Ramos (cell line): ENCODE data around the gene DHRS13.
"Not testable (repeated sequence)": the region's sequence is repeated elsewhere in the genome, so short reads cannot be mapped to it uniquely, and the experiment has no call there.

ENCODE experiments used
- in situ Hi-C: fragments of 300-500 bp; cut with MboI; formaldehyde crosslinking; loops from one replicate; pipeline ENCODE4 v1.14.3; 2022; ENCODE audit warnings: low sequenced_read_pairs; ENCODE audit not compliant: unreplicated experiment

DHRS13 gene

DNA sequence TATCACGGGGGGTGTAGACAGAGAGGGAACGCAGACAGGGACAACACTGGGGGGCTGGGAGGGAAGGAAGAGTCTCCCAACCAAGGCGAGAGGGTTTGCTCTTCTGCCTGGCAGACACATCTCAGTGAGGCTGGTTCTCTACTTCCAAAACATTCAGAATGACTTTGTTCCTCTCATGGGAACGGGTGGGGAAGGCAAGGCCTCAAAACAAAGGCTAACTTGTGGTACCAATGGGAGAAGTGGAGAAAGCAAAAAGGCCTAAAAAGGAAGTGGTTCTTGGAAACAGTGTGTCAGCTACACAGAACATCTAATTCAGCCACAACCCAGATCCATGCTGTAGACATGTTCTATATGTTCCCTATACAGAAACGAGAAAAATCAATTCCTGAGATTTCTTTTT, 12.9 kb downstream of the DHRS13 start:
- in situ Hi-C loops = loop anchor here (5.0 kb wide), 1 partner anchor 33 kb away; the partner anchor contains the start of gene ERAL1

DNA sequence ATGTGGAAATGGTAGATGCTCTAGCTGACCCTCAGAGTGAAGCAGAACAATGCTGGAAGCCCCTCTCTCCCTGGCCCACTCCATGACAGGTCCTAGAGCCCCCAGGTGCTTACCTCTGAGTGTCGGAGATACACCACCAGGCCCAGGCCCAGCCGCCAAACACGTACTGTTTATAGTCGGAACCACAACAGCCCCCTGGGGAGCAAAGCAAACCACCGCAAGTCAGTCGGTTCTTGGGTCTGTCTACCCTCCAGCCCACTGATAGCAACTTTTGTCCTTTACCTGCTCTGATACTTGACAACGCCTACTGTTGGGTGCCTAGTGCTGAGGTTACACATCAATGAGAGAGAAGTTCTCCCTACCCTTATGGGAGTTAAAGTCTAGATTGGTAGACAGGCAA, 14.0 kb downstream of the DHRS13 start:
- in situ Hi-C loops = no loop called here

DNA sequence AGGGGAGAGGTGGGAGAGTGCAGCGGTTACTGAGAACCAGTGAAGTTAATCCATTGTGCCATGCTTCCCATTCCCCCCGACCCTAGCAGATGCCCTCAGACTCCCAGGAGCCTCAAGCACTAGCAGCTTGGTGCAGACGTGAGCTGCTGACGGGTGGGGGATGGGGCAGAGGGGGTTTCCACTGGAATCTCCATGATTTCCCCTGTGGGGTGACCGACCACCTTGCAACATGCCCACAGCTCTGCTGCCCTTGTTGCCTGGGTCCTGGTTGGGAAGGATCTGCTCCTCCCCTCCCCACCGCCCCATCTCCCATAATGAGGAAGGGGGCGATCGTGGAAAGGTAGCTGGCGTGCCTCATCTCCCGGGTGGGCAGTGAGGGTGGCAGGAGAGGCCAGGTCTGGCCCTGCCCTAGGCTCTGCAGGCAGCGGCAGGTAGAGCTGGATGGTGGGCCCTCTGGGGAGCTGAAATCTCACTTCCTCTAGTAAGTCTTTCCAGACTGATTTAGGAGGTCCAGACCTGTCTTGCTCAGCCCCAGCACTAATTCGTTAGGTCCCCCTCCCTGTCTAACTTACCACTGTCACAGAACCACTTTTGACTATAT, 14.9 kb downstream of the DHRS13 start:
- in situ Hi-C loops = no loop called here

DNA sequence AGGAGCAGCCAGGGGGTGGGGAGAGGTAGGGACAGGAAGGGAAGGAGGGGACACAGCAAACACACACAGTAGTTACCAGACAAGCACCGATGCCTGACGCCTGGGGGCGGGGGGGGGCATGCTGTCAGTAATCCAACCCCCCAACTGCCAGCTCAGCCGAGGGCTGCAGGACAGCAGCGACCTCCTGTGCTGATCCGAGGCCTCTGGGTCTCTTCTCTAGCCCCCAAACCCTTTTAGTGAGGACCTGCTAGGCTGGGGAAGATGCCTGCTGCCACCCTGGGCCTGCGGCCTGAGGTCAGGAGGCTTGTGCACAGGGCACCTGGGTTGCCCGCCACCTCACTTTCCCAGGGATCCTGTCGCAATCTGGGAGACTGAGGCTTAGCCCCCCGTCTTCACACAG, 16.9 kb downstream of the DHRS13 start:
- in situ Hi-C loops = no loop called here

DNA sequence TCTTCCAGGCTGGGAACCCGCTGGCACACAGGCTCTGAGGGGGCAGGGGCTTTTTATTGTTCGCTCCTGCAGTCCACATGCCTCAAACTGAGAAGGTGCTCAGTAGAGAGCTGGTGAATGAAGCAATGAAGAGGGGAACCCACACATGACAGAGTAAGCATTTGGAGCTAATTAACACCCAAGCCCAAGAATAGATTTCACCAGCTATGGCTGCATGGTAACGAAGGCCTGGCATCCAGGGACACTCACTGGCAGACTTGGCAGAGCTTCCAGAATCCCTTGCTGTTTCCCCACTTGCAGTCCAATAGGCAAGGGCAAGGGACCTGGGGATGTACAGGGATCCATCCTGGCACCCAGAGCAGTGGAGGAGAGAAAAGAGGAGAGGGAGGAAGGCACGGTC, 17.5 kb downstream of the DHRS13 start:
- in situ Hi-C loops = no loop called here

DNA sequence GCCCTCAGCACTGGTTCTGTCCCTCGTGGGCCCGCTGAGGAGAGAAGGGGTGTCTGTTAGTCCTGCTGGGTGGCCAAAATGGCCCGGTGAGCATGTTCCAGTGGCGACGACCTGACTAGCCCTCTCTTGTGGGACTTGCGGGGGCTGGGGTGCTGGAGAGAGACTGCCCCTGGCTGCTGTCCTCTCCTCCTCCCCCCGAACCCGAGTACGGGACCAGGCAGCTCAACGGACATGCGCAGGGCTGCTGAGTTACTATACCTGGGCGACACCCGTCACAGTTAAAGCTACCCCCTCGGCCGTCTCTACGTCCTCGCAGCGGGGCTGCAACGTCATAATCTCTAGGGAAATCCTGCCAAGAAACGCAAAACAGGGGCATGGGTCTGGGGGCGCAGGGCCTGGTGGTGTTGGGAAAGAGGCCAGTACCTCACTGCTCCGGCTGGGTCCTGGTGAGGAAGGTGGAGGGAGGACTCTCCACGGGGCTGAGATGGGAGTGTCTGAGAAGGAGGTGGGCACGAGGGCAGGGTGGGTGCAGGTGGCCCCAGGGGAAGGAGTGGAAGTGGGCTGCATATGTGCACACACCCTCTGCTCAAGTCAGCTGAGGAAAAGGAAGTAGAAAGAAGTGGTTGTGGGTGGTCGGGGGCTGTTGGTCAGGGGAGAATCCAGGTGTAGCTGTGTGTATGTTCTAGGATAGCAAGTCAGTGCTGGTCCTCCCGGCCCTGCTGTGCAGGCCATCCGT, 18.7 kb downstream of the DHRS13 start:
- in situ Hi-C loops = no loop called here

DNA sequence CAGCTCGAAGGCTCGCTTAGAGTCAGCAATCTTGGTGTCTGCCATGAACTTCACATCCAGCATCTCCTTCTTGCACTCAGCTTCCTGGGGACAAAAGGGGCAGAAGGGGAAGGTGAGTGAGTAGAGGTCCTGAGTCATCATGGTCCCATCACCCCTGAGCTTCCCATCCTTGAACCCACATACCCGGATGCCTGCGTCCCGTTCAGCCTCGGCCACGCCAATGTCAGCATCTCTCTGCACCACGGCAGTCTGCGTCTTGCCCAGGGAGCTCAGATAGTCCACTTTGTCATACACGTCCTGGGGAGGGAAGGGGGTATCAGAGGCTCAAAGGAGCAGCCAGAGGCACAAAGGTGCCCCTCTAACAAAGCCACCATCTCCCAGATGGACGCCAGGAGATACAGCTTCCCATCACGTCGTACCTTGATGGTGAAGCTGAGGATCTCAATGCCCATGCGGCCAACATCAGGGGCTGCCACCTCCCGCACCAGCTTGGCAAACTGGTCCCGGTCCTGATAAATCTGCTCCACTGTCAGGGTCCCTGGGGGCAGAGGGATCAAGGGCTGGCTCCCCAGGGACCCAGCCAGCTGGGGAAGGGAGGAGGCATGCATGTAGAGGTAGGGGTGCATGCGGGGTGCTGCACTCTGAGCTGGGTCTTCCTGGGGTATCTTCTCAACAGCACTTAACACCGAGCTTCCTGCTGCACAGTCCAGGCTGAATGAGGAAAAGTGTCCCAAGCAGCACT, 20.6 kb downstream of the DHRS13 start:
- in situ Hi-C loops = no loop called here

DNA sequence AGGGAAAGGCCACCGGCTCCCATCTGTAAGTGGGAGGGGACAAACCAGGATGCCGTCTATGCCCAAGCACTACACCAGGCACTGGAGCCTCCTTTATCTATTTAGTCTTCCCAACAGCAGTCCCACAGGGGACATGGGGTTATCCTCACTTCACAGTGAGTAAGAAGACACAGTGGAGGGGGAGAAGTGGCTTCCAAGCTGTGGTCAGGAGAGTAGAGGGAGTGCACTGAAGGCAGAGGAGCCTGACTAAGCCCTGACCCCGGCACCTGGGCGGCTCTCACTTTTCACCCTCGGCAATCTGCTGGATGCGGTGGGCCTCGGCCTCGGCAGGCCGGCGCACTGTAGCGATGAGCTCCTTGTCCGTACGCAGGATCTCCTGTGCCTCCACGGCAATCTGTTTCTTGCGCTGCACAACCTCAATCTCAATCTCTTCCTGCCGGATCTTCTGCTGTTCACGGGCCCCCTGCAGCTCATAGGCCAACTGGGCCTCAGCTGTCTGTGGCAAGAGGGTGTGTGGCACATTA, 21.3 kb downstream of the DHRS13 start:
- in situ Hi-C loops = no loop called here

DNA sequence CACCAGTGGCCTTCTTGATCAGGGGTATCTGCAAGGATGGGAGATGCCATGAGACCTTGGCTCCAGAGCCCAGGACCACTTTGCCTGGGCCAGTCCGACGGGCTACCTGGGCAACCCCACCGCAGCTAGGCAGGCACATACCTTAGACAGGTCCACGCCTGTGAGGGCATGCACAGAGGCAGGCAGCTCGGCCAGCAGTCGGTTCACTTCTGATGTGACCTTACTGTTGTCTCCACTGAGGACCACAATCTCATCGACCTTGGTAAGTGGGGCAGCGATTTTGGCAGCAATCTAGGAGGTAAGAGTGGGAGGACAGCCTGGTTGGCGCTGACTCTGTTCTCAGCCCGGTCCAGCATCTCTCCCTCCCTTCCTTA, 22.3 kb downstream of the DHRS13 start:
- in situ Hi-C loops = no loop called here

DNA sequence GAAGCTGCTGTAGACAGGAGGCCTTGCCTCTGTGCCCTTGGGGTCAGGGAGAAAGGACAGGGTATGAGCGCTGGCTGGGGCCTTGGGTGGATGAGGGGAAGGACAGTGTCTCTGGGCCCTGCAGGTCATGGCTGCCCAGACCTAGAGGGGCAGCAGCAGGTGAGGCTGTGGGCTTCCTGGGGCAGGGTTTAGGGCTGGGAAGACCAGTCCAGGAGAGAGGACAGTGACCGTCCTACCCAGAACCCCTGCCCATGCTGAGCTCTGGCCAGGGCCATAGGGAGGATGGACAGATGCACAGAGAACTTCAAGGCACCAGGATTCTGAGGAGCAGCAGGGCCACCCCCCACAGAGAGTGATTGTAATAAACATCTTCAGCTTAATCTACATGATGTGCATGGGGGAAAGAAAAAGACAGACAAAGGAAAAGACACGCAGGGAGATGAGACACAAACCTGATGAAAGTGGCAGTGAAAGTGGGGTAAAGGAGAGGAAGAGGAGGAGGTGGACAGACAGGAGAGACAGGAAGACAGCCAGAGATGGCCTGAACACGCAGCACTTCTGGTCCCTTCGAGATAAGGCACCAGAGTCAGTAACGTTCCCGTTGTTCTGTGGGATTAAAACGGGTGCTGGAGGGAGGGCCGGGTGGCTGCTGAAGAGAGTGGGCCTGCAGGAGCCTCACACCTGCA, 22.9 kb downstream of the DHRS13 start:
- in situ Hi-C loops = no loop called here

DNA sequence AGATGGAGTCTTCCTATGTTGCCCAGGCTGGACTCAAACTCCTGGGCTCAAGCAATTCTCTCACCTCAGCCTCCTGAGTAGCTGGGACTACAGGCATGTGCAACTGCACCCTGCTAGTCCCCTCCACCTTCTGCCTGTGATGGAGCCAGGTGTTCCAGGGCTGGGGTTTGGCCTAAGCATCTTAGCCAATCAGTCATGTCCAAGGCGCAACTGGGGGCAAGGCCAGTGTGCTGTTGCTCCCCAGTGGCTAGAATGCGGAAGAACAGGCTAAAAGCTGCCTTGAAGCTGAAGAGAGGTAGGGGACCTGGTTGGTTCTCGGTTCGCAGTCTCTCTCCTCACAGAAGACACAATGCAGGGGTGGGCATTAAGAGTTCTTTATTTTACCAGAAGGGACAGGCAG, 23.9 kb downstream of the DHRS13 start:
- in situ Hi-C loops = no loop called here

DNA sequence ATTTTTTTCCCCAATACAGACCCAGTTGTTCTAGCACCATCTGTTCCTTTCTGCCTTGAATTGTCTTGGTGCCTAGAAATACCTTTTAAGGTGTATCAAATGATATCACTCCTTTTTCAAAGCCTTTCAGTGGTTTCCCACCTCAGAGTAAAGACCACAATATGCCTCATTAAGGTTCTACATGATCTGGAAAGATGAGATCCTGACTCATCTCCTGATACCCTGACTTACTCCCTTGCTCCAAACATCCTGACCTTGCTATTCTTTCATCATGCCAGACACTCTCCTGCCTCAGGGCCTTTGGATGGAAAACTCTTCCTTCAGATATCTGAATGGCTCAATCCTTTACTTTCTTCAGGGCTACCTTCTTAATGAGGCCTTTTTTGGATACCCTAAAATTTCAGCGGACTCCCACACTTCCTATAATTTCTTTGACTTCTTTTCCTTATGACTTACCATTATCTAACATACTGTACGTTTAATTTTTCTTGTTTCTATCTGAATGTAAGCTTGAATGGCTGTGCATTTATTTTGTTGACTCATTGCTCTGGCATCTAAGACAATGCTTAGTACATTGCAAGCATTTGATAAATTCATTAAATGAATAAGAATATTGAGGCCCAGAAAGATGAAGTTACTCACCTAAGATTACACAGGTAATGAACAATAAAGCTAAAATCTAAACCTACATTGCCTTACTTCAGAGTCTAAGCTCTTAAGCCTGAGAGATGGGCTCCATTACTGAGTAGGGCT, 24.5 kb downstream of the DHRS13 start:
- in situ Hi-C loops = no loop called here

DNA sequence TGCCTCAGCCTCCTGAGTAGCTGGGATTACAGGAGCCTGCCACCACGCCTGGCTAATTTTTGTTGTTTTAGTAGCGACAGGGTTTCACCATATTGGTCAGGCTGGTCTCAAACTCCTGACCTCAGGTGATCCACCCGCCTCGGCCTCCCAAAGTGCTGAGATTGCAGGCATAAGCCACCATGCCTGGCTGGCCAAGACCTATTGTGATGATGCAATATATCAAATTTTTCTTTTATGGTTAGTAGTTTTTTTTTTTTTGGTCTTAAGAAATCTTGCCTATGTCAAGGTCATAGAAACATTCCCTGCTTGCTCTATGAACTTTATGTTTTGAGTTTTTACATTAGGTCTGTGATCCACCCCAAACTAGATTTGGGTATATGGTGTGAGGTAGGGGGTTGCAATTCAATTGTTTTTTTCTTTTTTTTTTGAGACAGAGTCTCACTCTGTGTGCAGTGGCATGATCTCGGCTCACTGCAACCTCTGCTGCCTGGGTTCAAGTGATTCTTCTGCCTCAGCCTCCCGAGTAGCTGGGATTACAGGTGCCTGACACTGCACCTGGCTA, 25.6 kb downstream of the DHRS13 start:
- in situ Hi-C loops = not testable (repeated sequence)

DNA sequence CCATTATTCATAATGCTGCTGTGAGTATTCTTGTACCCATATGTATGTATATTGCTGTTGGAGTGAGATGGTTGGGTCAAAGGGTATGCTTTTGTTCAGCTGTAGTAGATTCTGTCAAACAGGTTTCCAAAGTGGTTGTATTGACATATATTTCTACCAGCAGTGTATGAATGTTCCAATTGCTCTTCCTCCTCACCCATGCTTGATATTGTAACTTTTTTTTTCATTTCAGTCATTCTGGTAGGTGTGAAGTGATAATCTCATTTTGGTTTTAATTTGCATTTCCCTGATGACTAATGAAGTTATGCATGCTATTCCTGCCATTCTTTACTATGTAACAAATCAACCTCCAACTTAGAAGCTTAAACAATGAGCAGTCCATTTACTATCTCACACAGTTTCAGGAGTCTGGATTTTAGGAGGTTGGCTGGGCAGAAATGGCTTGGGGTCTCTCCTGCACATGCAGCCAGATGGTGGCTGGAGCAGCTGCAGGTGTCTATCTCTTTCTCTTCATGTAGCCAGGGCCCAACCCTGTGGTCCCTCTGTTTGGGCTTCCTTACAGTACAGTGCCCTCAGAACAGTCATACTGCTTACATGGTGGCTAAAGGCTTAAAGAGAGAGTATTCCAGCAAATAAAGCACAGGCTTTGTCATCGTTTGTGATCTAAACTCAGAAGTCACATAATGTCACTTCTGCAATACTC, 26.9 kb downstream of the DHRS13 start:
- in situ Hi-C loops = no loop called here

DNA sequence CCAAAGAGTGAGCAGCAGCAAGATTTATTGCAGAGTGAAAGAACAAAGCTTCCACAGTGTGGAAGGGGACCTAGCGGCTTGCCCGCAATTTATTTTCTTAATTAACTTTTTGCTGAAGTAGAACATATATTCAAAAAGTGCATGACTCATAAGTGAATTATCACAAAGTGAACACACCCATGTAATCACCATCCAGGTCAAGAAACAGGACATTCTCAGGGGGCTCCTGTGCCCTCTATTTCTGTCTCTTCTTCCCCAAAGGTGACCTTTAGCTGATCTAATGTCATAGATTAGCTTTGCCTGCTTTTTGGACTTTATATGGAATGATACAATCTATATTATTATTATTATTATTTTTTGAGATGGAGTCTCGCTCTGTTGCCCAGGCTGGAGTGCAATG, 28.1 kb downstream of the DHRS13 start:
- in situ Hi-C loops = no loop called here

DNA sequence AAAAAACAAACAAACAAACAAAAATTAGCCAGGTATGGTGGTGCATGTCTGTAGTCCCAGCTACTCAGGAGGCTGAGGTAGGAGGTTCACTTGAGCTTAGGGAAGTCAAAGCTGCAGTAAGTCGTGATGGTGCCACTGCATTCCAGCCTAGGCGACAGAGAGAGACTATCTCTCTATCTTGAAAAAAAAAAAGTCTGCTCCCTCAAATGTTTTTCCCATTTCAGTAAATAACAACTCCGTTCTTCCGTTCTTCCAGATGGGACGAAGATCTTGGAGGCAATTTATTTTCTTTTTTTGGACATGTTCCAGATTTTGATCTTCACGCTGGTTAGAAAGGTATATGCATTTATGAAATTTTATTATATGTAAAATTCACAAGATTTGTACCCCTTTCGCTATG, 29.0 kb downstream of the DHRS13 start:
- in situ Hi-C loops = no loop called here

DNA sequence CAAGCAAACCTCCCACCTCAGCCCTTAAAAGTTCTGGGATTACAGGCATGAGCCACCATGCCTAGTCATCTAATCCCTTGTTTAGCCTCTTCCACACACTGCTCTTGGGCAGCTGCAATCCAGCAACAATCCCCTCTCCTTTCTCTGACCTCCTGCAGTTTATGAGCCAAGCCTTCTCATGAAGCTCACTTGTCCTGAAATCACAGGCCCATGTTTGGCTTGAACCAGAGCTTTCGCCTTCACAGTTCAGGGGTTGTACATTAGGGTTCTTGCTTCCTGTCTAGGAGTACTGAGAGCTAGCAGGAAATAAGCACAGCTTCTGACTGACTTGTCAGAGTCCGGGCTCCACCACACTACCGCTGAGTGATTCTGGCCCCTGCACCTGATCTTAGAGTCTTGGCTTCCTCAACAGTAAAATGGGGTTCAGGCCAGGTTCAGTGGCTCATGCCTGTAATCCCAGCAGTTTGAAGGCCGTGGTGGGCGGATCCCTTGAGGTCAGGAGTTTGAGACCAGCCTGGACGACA, 31.8 kb downstream of the DHRS13 start:
- in situ Hi-C loops = no loop called here

DNA sequence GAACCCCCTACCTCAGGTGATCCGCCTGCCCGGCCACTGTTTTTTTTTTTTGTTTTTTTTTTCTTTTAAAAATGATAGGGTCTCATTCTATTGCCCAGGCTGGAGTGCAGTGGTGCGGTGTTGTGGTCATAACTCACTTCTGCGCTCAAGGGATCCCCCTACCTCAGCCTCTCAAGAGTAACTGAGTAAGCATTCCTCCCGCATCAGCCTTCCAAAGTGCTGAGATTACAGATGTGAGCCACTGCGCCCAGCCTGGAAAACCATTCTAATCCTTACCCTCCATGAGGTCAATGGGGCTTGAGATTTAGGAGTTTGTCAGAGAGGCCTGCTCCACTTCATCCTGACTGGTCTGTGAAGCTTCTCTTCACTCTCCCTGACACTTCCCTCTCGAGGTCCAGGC, 35.6 kb downstream of the DHRS13 start:
- in situ Hi-C loops = no loop called here
